ENCODE data around the gene C2CD4C.

DNA sequence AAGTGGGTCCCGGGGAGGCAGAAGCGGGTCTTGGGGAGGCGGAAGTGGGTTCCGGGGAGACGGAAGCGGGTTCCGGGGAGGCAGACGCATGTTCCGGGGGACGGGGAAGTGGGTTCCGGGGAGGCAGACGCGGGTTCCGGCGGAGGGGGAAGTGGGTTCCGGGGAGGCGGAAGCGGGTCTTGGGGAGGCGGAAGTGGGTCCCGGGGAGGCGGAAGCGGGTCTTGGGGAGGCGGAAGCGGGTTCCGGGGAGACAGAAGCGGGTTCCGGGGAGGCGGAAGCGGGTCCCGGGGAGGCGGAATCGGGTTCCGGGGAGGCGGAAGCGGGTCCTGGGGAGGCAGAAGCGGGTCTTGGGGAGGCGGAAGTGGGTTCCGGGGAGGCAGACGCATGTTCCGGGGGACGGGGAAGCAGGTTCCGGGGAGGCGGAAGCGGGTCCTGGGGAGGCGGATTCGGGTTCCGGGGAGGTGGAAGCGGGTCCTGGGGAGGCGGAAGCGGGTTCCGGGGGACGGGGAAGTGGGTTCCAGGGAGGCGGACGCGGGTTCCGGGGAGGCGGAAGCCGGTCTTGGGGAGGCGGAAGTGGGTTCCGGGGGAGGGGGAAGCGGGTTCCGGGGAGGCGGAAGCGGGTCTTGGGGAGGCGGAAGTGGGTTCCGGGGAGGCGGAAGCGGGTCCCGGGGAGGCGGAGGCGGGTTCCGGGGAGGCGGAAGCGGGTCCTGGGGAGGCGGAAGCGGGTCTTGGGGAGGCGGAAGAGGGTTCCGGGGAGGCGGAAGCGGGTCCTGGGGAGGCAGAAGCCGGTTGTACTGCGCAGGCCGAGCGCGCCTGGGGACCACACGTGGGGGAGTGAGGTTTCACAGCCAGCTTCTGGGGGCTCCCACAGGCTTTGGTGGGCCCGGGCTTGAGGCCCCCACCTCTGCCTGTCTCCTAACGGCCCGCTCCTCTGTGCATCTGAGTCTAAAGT lies 49.4 kb upstream of the C2CD4C start:
- TF ChIP-seq SUZ12 (IDR thresholded peaks at IDR 0.05; ENCODE audit: extremely low read depth, insufficient read depth, insufficient read length) (no peak), YY1 (IDR thresholded peaks at IDR 0.05; ENCODE audit: insufficient read depth, insufficient read length) (no peak), ZNF274 (IDR thresholded peaks at IDR 0.05; ENCODE audit: low read depth, low read length) (no peak)
